ENCODE measurements around the gene INPP4B.
"Not testable (repeated sequence)": the region's sequence is repeated elsewhere in the genome, so short reads cannot be mapped to it uniquely, and the experiment has no call there.

INPP4B gene

GRCh38 chr4:142101401-142101800 lies 744.7 kb downstream of the INPP4B start:
- DNase-seq, result no peak

DNA sequence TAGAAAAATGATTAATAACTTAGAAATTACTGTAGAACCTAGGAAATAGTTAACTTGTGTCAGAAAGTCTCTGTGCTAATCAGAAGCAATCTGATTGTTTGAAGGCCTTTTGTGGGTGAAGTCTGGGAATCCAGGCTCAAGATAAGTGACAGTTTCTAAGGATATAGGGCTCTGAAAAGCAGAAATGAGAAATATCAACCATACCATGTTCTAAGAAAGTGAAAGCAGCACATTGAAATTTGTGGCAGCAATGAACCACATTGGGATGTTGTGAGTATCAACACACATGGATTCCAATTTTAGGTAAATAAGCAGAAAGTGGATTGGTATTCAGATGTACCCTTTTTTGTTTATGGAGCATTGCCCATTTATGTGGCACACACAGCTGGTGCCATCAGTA lies 745.2 kb downstream of the INPP4B start:
- no peak for DNase-seq

- no peak for DNase-seq
Measured at GRCh38 chr4:142098900-142099545, 747.1 kb downstream of the INPP4B start.

- DNase-seq, result no peak
Measured at GRCh38 chr4:142098380-142098779, 747.7 kb downstream of the INPP4B start.

DNA sequence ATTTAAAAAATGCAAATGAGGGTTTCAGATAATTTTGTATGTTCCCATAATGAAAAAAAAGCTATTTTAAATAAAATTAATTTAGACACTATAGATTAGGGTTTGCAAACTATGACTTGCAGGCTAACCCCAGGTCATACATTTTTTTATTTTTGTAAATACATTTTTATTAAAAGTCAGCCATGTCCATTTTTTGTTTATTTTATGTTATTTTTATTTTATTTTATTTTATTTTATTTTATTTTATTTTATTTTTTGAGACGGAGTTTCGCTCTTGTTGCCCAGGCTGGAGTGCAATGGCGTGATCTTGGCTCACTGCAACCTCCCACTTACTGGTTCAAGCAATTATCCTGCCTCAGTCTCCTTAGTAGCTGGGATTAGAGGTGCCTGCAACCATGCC lies 749.1 kb downstream of the INPP4B start:
- no peak for DNase-seq

- peak; percentile 86 for DNase-seq
Measured at GRCh38 chr4:142095886-142096605, 750.1 kb downstream of the INPP4B start.

DNA sequence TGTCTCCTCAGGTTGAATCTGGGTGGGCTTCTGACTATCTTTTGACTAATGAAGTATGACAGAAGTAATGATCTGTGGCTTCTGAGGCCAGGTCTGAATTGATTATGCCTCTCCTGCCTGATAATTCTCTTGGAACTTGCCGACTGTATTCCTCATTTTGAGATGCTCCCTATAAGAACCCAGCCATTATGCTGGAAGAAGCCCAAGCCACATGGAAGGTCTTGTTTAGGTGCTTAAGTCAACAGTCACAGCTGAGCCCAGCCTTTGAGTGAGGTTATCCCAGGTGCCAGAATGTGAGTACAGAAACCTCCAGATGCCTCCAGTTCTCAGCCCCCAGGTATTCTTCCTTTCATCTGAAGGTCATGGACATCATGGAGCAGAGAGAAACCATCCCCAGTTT lies 753.2 kb downstream of the INPP4B start:
- DNase-seq, result no peak

- peak; percentile 89 for DNase-seq
Measured at GRCh38 chr4:142091691-142092182, 754.4 kb downstream of the INPP4B start.

DNA sequence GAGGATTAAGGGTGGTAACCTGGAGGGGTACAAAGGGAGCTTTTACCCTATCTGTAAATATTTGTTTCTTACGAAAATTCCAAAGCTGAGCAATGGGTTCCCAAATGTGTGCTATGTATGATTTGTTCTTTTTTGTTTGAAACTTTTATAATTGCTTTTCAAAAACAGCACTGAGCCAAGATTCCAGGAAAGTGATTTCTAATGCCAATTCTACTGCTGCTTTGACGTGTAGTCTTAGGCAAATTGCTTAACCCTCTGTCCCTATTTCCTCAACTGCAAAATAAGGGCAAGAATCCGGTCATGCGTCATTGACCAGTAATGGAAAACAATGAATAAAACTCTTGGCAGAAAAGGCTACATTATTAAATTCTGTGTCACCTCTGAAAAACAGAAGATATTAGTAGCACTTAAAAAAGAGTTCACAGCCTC lies 755.0 kb downstream of the INPP4B start:
- peak; percentile 70 for DNase-seq

- DNase-seq, result no peak
Measured at GRCh38 chr4:142088906-142089305, 757.2 kb downstream of the INPP4B start.

DNA sequence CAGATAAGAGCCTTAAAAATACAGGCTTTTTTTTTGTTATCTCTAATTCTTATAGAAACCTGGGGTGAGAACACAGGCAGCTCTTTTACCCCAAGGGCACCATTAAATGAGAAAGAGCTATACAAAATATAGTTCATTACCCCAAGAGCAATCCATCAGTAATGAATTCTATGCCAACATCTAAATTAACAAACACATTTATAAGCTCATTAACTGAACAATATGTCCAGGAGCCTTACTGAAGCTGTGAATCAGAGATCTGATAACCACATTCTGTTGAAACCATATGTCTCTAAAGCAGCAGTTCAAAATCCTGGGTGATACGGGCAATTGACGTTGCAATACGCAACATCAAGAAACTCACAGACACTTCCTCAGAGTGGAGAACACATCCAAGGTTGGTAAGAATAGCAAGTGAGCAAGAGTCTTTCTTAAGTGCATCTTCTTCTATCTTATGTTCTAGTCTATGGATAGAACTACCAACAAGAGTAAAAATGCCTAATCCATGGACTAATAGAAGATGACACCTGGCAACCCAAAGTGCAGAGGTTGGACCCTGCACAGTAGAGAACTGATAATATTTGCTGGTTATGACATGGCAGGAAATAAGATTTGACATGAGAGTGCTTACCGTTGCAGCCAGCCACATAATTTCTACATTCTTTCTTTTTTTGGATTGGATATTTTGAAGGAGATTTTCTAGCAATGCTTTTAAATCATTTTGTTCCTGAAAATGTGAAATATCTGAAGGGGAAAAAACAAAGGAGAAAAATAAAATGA lies 760.4 kb downstream of the INPP4B start:
- DNase-seq, result no peak

- DNase-seq, result no peak
Measured at GRCh38 chr4:142083264-142083663, 762.8 kb downstream of the INPP4B start.

DNA sequence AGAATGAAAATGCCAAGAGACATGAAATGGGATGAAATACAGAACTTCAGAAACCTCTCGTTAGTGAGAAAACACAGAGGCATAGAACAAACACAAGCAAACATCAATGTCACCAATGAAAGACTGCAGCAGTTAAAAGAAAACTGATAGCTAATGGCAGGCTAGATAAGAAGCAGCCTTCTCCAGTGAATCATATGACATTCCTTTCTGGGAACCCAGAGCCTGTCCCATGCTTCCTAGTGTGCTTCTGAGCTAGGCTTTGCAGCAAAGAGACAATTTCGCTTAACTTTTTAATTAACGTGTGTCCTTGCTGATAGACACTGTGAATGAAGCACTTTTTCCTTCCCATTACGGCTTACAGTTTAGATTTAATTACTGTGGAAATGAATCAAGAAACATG lies 765.1 kb downstream of the INPP4B start:
- DNase-seq, result no peak

GRCh38 chr4:142079959-142080358 lies 766.1 kb downstream of the INPP4B start:
- no peak for DNase-seq

DNA sequence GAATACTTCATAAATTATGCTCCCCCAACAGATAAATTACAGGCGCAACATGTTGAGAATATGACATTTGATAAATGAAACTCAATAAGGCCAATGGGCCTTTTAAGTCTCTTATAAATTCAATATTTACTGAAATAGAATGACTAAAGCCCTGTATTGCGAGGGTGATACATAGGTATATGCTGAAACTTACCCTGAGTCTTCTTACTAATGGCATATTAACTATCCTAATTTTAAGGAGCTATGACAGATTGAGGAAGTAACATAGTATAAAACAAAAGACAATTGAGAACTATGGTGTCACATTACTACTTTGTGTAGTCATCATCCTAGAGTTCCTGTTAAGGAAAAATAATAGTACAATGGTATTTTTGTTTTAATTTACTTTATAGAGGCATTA lies 769.1 kb downstream of the INPP4B start:
- DNase-seq, result no peak

GRCh38 chr4:142068304-142068703 lies 777.8 kb downstream of the INPP4B start:
- DNase-seq, result not testable (repeated sequence)

- not testable (repeated sequence) for DNase-seq
Measured at GRCh38 chr4:142066562-142066961, 779.5 kb downstream of the INPP4B start.

- no peak for DNase-seq
Measured at GRCh38 chr4:142065086-142065647, 780.9 kb downstream of the INPP4B start.

DNA sequence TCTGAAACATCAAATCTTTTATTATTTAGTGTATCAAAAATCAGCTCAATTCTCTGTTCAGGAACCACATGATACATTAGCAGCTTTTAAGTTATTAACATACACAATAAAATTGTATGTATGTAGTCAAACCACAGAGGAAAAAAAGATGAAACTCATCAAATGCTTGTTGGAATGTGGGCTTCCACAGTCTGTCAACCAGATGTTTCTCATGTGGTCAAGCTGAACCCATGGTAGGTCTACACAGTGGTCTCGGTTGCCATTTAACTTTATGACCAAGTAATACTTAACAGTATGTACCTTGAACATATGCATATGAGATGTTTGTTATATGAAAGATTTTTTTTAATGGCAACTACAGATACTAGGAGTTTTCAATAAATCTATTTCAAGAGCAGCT lies 781.9 kb downstream of the INPP4B start:
- DNase-seq, result no peak

GRCh38 chr4:142045996-142046395 lies 800.1 kb downstream of the INPP4B start:
- no peak for DNase-seq

GRCh38 chr4:142044271-142044670 lies 801.8 kb downstream of the INPP4B start:
- no peak for DNase-seq

DNA sequence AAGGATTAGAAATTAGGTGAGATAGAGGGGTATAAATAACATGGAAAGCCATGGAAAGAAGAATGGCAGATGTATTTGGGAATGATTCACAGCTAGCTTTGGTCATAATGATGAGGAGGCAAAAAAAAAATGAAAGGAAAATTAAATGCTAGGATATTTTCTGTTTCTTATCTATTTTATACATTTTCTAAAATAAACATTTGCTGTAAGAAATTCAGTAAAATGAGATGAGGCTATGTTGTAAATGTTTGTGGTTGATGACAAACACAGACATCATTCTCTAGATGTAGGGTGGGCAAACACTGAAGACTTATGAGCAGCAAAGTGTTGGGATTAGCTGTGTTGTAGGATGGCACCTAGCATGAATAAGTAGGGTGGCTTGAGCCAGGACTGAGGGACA lies 802.6 kb downstream of the INPP4B start:
- DNase-seq, result no peak

DNA sequence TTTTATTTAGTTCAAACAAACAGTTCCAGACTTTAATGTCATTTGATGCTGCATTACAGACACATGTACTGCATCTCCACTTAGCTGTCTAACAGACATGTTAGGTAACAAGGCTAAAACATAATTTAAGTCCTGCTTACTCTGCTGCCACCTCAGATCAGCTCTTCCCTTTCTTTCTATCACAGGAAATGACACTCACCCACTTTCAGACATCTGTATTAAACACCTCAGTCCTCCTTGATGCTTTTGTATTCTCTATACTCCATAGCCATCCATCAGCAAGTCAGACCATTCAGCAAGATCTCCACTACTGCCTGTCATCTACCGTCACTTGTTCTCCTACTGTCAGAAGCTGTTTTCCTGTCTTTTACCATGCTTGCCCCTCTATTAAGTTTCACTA lies 804.3 kb downstream of the INPP4B start:
- no peak for DNase-seq

All from NCI-H446 treated with DMSO at 0.1 percent for 48 hours (cell line).